Spleen (tissue), 7 donors: ENCODE results near the gene PPM1N.

Experiments
- CTCF ChIP-seq, 11 experiments: fragments of 200-600 bp in 7 of 11; fragments of 450-650 bp in 4 of 11; sonication (generic) in 4 of 11; IDR thresholded peaks in 8 of 11; conservative IDR thresholded peaks in 3 of 11; 1 replicate in 7 of 11; 2 replicates in 4 of 11; pipeline versions ENCODE4 v1.4.0 to v1.8.0; 2016 to 2021; ENCODE audit warnings: antibody characterized with exemption in 11 of 11, inconsistent platforms in 4 of 11, mild to moderate bottlenecking in 1 of 11
- POLR2A ChIP-seq, 3 donors: fragments of 450-650 bp; IDR thresholded peaks; one replicate each; pipeline ENCODE4 v1.5.1; 2017; ENCODE audit warnings: antibody characterized with exemption in 3 of 3, mild to moderate bottlenecking in 1 of 3
- POLR2AphosphoS5 ChIP-seq, 3 donors: sonication (generic); formaldehyde crosslinking; IDR thresholded peaks; one replicate each; pipeline ENCODE4 v1.5.1; 2017; ENCODE audit warnings: antibody characterized with exemption in 3 of 3
- donor health status: DM: no; HTN: no; CAD: no; lungs with moderate emphysema.
- donor health status: DM: no; HTN: no; CAD: no.
- donor health status: DM: no; HTN: no; CAD: no.

- TF ChIP-seq CTCF (IDR thresholded peaks at IDR 0.05 in 8 of 11, conservative IDR thresholded peaks at IDR 0.05 in 3 of 11) (peak; percentile 77 to 88 (median 83)), POLR2AphosphoS5 (IDR thresholded peaks at IDR 0.05) (peak; percentile 51 to 80 (median 72)), POLR2A (IDR thresholded peaks at IDR 0.05) (no peak)
These were observed 12.8 kb upstream of the PPM1N start for GRCh38 chr19:45485305-45486077.
